ENCODE data around the gene TMEM255B. TPM values are rescaled to one million over a fixed set of nuclear protein-coding genes. Genes with fewer than 3 reads are reported as not detected.
"Not testable (repeated sequence)": the region's sequence is repeated elsewhere in the genome, so short reads cannot be mapped to it uniquely, and the experiment has no call there.

Gene TMEM255B
- polyA plus RNA-seq, 3 donors: 5.1 to 7.5 (median 5.9) TPM

DNA sequence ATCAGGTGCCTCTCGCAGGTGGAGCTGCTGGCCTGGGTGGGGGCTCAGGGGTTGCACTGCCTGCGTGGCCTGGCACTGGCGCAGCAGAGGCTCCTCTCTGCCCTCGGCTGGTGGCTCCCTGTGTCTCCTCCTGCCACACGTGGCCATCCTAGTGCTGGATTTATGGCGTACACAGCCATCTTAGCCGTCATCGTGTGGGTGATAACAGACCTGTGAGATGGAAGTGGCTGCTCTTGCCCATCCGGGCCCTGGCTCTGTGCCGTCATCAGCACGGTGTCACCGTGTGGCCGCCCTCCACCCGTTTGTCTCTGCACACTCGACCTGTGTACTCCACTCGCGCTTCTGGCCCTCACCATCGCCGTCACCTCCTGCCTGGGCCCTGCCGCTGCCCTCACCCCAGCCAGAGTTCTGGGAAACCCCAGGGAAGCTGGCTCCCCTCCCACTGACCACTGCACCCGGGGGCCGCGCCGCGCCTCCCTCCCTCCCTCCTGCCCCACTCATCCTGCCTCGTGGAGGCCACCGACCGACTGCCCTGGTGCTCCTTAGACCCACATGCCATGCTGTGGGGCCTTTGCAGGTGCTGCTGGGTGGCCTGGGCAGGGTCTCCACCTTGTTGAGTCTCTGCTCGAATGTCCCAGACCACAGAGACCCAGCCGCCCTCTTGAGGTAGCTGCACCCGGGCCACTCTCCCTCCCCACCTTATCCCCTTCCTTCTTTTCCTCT, 29.5 kb downstream of the TMEM255B start:
- WGBS (ENCODE audit: insufficient coverage): 94% methylated on average over 27 of the region's 31 CpGs
- TF ChIP-seq, protein P1, sequence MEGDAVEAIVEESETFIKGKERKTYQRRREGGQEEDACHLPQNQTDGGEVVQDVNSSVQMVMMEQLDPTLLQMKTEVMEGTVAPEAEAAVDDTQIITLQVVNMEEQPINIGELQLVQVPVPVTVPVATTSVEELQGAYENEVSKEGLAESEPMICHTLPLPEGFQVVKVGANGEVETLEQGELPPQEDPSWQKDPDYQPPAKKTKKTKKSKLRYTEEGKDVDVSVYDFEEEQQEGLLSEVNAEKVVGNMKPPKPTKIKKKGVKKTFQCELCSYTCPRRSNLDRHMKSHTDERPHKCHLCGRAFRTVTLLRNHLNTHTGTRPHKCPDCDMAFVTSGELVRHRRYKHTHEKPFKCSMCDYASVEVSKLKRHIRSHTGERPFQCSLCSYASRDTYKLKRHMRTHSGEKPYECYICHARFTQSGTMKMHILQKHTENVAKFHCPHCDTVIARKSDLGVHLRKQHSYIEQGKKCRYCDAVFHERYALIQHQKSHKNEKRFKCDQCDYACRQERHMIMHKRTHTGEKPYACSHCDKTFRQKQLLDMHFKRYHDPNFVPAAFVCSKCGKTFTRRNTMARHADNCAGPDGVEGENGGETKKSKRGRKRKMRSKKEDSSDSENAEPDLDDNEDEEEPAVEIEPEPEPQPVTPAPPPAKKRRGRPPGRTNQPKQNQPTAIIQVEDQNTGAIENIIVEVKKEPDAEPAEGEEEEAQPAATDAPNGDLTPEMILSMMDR (IDR thresholded peaks at IDR 0.05): no peak
- no peak overlapping the region for H3K27ac ChIP-seq (ENCODE audit: low read depth in 1 of 2, low read length in 2 of 2)
- no peak overlapping the region for H3K4me3 ChIP-seq (replicated peaks in 1 of 3; ENCODE audit: low read depth in 2 of 3, low read length in 3 of 3)
- no peaks in the 10 kb centered on the region for H4K20me1 ChIP-seq (ENCODE audit: insufficient read depth, low read length)
- Mint-ChIP-seq H3K36me3 (no peaks in the 10 kb centered on the region), H3K4me1 (peaks cover 4% of the 10 kb centered on the region), H3K9me3 (peaks cover 0 to 6% (median 2%) of the 10 kb centered on the region in 7 donors), H3K27ac (no peak overlapping the region), H3K4me3 (no peak overlapping the region), H3K27me3 (ENCODE audit: low read depth in 3 of 3) (peaks cover 5 to 6% (median 6%) of the 10 kb centered on the region in 3 donors)
- H3K36me3 ChIP-seq (replicated peaks in 1 of 2; ENCODE audit: control insufficient read depth in 1 of 2, insufficient read depth in 2 of 2, low read length in 2 of 2): no peaks in the 10 kb centered on the region
- no peak overlapping the region for H3K4me2 ChIP-seq (replicated peaks; ENCODE audit: extremely low read depth, low read length, poor library complexity, severe bottlenecking)
- no peak overlapping the region for H3K9ac ChIP-seq (ENCODE audit: insufficient read depth, low read length, poor library complexity, severe bottlenecking)
- no peak for DNase-seq
- no peak overlapping the region for H2AFZ ChIP-seq (ENCODE audit: insufficient read depth, low read depth, low read length, poor library complexity, severe bottlenecking)
- no peaks in the 10 kb centered on the region for H3K27me3 ChIP-seq (ENCODE audit: control insufficient read depth in 2 of 2, insufficient read depth in 2 of 2, low read length in 2 of 2)
- H3K4me1 ChIP-seq (ENCODE audit: control insufficient read depth in 1 of 2, insufficient read depth in 2 of 2, low read length in 2 of 2): no peaks in the 10 kb centered on the region
- H3K9me3 ChIP-seq (replicated peaks in 1 of 2; ENCODE audit: control insufficient read depth in 1 of 2, insufficient read depth in 1 of 2, low read length in 2 of 2): no peaks in the 10 kb centered on the region
- intact Hi-C loops (cut with micrococcal nuclease): no loop called here
- no peaks in the 10 kb centered on the region for H3K79me2 ChIP-seq (ENCODE audit: insufficient read depth, low read length)

DNA sequence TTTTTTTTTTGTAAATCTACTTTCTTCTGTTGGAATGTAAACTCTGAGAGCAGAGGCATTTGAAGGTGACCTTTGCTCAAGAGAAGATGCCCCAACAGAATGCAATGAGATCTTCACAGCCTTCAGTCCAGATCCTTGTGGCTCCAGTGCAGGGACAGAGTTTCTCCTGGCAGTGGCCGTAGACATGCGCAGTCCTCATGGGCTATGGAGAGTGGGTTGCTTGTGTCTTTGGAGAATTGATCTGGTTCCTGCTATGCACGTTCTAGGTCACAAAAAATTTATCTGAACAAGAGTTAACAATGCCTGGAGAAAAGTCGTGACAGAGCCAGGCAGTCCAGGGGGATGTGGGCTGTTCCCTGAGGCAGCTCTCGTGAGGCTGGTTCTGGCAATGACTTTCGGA, 30.1 kb downstream of the TMEM255B start:
- H3K4me1 ChIP-seq (ENCODE audit: control insufficient read depth in 1 of 2, insufficient read depth in 2 of 2, low read length in 2 of 2): no peaks in the 10 kb centered on the region
- no peak overlapping the region for H3K4me3 ChIP-seq (replicated peaks in 1 of 3; ENCODE audit: low read depth in 2 of 3, low read length in 3 of 3)
- H3K27ac ChIP-seq (ENCODE audit: low read depth in 1 of 2, low read length in 2 of 2): no peak overlapping the region
- peaks cover 4% of the 10 kb centered on the region for H3K4me1 Mint-ChIP-seq
- H3K27me3 Mint-ChIP-seq (ENCODE audit: low read depth in 3 of 3): peaks cover 5 to 6% (median 6%) of the 10 kb centered on the region in 3 donors
- H3K27ac Mint-ChIP-seq: no peak overlapping the region
- H3K36me3 ChIP-seq (replicated peaks in 1 of 2; ENCODE audit: control insufficient read depth in 1 of 2, insufficient read depth in 2 of 2, low read length in 2 of 2): no peaks in the 10 kb centered on the region
- no peaks in the 10 kb centered on the region for H3K9me3 ChIP-seq (replicated peaks in 1 of 2; ENCODE audit: control insufficient read depth in 1 of 2, insufficient read depth in 1 of 2, low read length in 2 of 2)
- no peak overlapping the region for H3K4me2 ChIP-seq (replicated peaks; ENCODE audit: extremely low read depth, low read length, poor library complexity, severe bottlenecking)
- no peaks in the 10 kb centered on the region for H4K20me1 ChIP-seq (ENCODE audit: insufficient read depth, low read length)
- H3K4me3 Mint-ChIP-seq: no peak overlapping the region
- H3K36me3 Mint-ChIP-seq: no peaks in the 10 kb centered on the region
- H3K79me2 ChIP-seq (ENCODE audit: insufficient read depth, low read length): no peaks in the 10 kb centered on the region
- intact Hi-C loops (cut with micrococcal nuclease): no loop called here
- peaks cover 0 to 5% (median 2%) of the 10 kb centered on the region in 7 donors for H3K9me3 Mint-ChIP-seq
- TF ChIP-seq, protein P1 (IDR thresholded peaks at IDR 0.05): no peak
- H3K27me3 ChIP-seq (ENCODE audit: control insufficient read depth in 2 of 2, insufficient read depth in 2 of 2, low read length in 2 of 2): no peaks in the 10 kb centered on the region
- WGBS (ENCODE audit: insufficient coverage): 89% methylated on average over 6 of the region's 6 CpGs
- DNase-seq: no peak
- H3K9ac ChIP-seq (ENCODE audit: insufficient read depth, low read length, poor library complexity, severe bottlenecking): no peak overlapping the region
- no peak overlapping the region for H2AFZ ChIP-seq (ENCODE audit: insufficient read depth, low read depth, low read length, poor library complexity, severe bottlenecking)

DNA sequence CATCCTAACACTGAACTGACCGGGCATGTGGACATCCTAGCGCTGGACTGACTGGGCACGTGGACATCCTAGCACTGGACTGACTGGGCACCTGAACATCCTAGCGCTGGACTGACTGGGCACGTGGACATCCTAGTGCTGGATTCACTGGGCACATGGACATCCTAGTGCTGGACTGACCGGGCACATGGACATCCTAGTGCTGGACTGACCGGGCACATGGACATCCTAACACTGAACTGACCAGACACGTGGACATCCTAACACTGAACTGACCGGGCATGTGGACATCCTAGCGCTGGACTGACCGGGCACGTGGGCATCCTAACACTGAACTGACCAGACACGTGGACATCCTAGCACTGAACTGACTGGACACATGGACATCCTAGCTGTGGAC, 30.9 kb downstream of the TMEM255B start:
- H3K4me3 Mint-ChIP-seq: not testable (repeated sequence)

More for the DNA sequence above, 30.9 kb downstream of the TMEM255B start:
- H3K4me1 ChIP-seq (ENCODE audit: control insufficient read depth in 1 of 2, insufficient read depth in 2 of 2, low read length in 2 of 2); H3K9me3 ChIP-seq (replicated peaks in 1 of 2; ENCODE audit: control insufficient read depth in 1 of 2, insufficient read depth in 1 of 2, low read length in 2 of 2); H3K4me2 ChIP-seq (replicated peaks; ENCODE audit: extremely low read depth, low read length, poor library complexity, severe bottlenecking); H3K27ac ChIP-seq (ENCODE audit: low read depth in 1 of 2, low read length in 2 of 2); H3K27me3 ChIP-seq (ENCODE audit: control insufficient read depth in 2 of 2, insufficient read depth in 2 of 2, low read length in 2 of 2); intact Hi-C loops (cut with micrococcal nuclease); H3K9me3 Mint-ChIP-seq; H3K27ac Mint-ChIP-seq; H3K9ac ChIP-seq (ENCODE audit: insufficient read depth, low read length, poor library complexity, severe bottlenecking); H3K4me1 Mint-ChIP-seq; H3K27me3 Mint-ChIP-seq (ENCODE audit: low read depth in 3 of 3); H3K4me3 ChIP-seq (replicated peaks in 1 of 3; ENCODE audit: low read depth in 2 of 3, low read length in 3 of 3); DNase-seq; H4K20me1 ChIP-seq (ENCODE audit: insufficient read depth, low read length); H3K36me3 ChIP-seq (replicated peaks in 1 of 2; ENCODE audit: control insufficient read depth in 1 of 2, insufficient read depth in 2 of 2, low read length in 2 of 2); H3K79me2 ChIP-seq (ENCODE audit: insufficient read depth, low read length); H3K36me3 Mint-ChIP-seq; H2AFZ ChIP-seq (ENCODE audit: insufficient read depth, low read depth, low read length, poor library complexity, severe bottlenecking): not testable (repeated sequence)
- WGBS (ENCODE audit: insufficient coverage): 94% methylated on average over 5 of the region's 13 CpGs

Measured in CD14-positive monocyte (primary cell).